GM12878 (cell line): ENCODE results near the gene SLC16A10. TPM values are rescaled to one million over a fixed set of nuclear protein-coding genes. Genes with fewer than 3 reads are reported as not detected.

Source experiments
- ATAC-seq: fragments of 200-7000 bp; cut with Tn5 transposase; 3 replicates; pipeline ENCODE4 v1.9.1; 2020; ENCODE audit warnings: mild to moderate bottlenecking, moderate library complexity
- BruUV-seq: library from RNA; stranded (reverse); fragments of 400-500 nt; replicated peaks from 2 replicates; lab custom pipeline; 2021; lab: Mats Ljungman, UMichigan
- CTCF ChIA-PET: fragments of 300-600 bp; sonication (Branson Sonifier 250); formaldehyde crosslinking; extraction: SDS; loops from one replicate; lab custom pipeline; 2021; ENCODE audit warnings: inconsistent platforms; lab: Yijun Ruan, JAX
- POLR2A ChIA-PET: fragments of 350-600 bp; formaldehyde crosslinking; extraction: SDS; loops from one replicate; lab custom pipeline; 2021; ENCODE audit warnings: inconsistent platforms; lab: Charles Lee
- RAD21 ChIA-PET: fragments of 300-600 bp; sonication (Branson Sonifier 250); formaldehyde crosslinking; loops from one replicate; lab custom pipeline; 2023; ENCODE audit warnings: antibody characterized with exemption; ENCODE audit not compliant: unreplicated experiment; lab: Charles Lee
- SMC1A ChIA-PET: fragments of 300-600 bp; sonication (Branson Sonifier 250); formaldehyde crosslinking; loops from one replicate; lab custom pipeline; 2023; ENCODE audit not compliant: unreplicated experiment, uncharacterized antibody; lab: Charles Lee
- DNase-seq: peaks from one replicate; pipeline ENCODE4 v3.0.0-alpha.2; 2011; ENCODE audit warnings: low read depth, low spot score
- FAIRE-seq: peaks from 3 replicates; lab custom pipeline; 2011; peaks lifted over from hg19 to GRCh38; lab: Jason Lieb, UNC
- H2AFZ ChIP-seq: 2 replicates; pipeline ENCODE4 v1.6.0; 2011; ENCODE audit warnings: low read depth, low read length, control low read depth; ENCODE audit not compliant: control insufficient read depth
- H3K27ac ChIP-seq: 2 replicates; pipeline ENCODE4 v1.5.1; 2011; ENCODE audit warnings: control low read depth; ENCODE audit not compliant: control insufficient read depth, insufficient read depth
- H3K27me3 ChIP-seq, 2 experiments: replicated peaks in 1 of 2; 2 replicates each; pipeline versions ENCODE4 v1.6.0 to v1.6.1; 2011; ENCODE audit warnings: low read length in 1 of 2; ENCODE audit not compliant: control insufficient read depth in 2 of 2, insufficient read depth in 2 of 2
- H3K36me3 ChIP-seq, 2 experiments: 2 replicates each; pipeline ENCODE4 v1.5.1; 2011; ENCODE audit warnings: low read length in 1 of 2; ENCODE audit not compliant: control insufficient read depth in 2 of 2, insufficient read depth in 2 of 2
- H3K4me1 ChIP-seq: 2 replicates; pipeline ENCODE4 v1.6.1; 2011; ENCODE audit warnings: mild to moderate bottlenecking, low read length, moderate library complexity, mixed read lengths; ENCODE audit not compliant: control insufficient read depth, insufficient read depth
- H3K4me2 ChIP-seq: 2 replicates; pipeline ENCODE4 v1.6.0; 2011; ENCODE audit warnings: control low read depth; ENCODE audit not compliant: control insufficient read depth, insufficient read depth
- H3K4me3 ChIP-seq: fragments of 200-600 bp; sonication (generic); 2 replicates; pipeline ENCODE4 v1.5.1; 2016
- H3K79me2 ChIP-seq: 2 replicates; pipeline ENCODE4 v1.6.0; 2011; ENCODE audit warnings: low read length; ENCODE audit not compliant: control insufficient read depth, insufficient read depth
- H3K9ac ChIP-seq: 2 replicates; pipeline ENCODE4 v1.8.0; 2011; ENCODE audit warnings: low read length, control low read depth, mixed read lengths; ENCODE audit not compliant: control insufficient read depth, insufficient read depth
- H3K9me3 ChIP-seq: replicated peaks from 3 replicates; pipeline ENCODE4 v1.5.1; 2011; ENCODE audit warnings: mild to moderate bottlenecking, low read length; ENCODE audit not compliant: control insufficient read depth, insufficient read depth
- H4K20me1 ChIP-seq: 2 replicates; pipeline ENCODE4 v1.6.0; 2011; ENCODE audit not compliant: control insufficient read depth, insufficient read depth
- CBX3 ChIP-seq: fragments of 200-600 bp; sonication (generic); IDR thresholded peaks from 2 replicates; pipeline ENCODE4 v1.6.1; 2016; ENCODE audit warnings: low read depth, borderline replicate concordance
- EP300 ChIP-seq, 2 experiments: fragments of 150-350 bp in 1 of 2; IDR thresholded peaks; 2 replicates each; pipeline ENCODE4 v1.6.1; 2011 to 2012; ENCODE audit warnings: low read depth in 2 of 2, low read length in 2 of 2, borderline replicate concordance in 1 of 2, improper control_type of control experiment in 1 of 2, inconsistent platforms in 1 of 2; ENCODE audit not compliant: control insufficient read depth in 1 of 2
- HCFC1 ChIP-seq: fragments of 150-350 bp; IDR thresholded peaks from 2 replicates; pipeline ENCODE4 v1.6.1; 2014; ENCODE audit warnings: low read length
- IKZF1 ChIP-seq: fragments of 450-650 bp; conservative IDR thresholded peaks from 2 replicates; pipeline ENCODE4 v1.6.1; 2017; ENCODE audit warnings: antibody characterized with exemption, mild to moderate bottlenecking
- IKZF2 ChIP-seq, 2 experiments: fragments of 450-650 bp; IDR thresholded peaks; 2 replicates each; pipeline ENCODE4 v1.6.1; 2017; ENCODE audit warnings: mild to moderate bottlenecking in 2 of 2, moderate library complexity in 2 of 2
- NRF1 ChIP-seq: conservative IDR thresholded peaks from 2 replicates; pipeline ENCODE4 v1.6.1; 2011; ENCODE audit warnings: mild to moderate bottlenecking, low read depth, low read length, improper control_type of control experiment
- RAD51 ChIP-seq: fragments of 450-650 bp; IDR thresholded peaks from 2 replicates; pipeline ENCODE4 v1.6.1; 2016; ENCODE audit warnings: moderate library complexity, mild to moderate bottlenecking, inconsistent platforms
- REST ChIP-seq: IDR thresholded peaks from 2 replicates; pipeline ENCODE4 v1.6.1; 2012; ENCODE audit warnings: mild to moderate bottlenecking, low read depth, low read length
- TCF3 ChIP-seq: IDR thresholded peaks from 2 replicates; pipeline ENCODE4 v1.6.1; 2012; ENCODE audit warnings: low read depth, mild to moderate bottlenecking, low read length, borderline replicate concordance; ENCODE audit not compliant: insufficient read depth
- ZBTB33 ChIP-seq: fragments of 450-650 bp; IDR thresholded peaks from 2 replicates; pipeline ENCODE4 v1.6.1; 2017; ENCODE audit warnings: mild to moderate bottlenecking
- WGBS: methylation state at CpG from one replicate; pipeline ENCODE4 v1.1.6; 2016; ENCODE audit warnings: low lambda C conversion rate; ENCODE audit not compliant: insufficient replicate concordance, insufficient coverage; ENCODE audit errors: missing lambda C conversion rate; 5-methylcytosine and 5-hydroxymethylcytosine counted together
- in situ Hi-C: fragments of 300-500 bp; cut with MboI; formaldehyde crosslinking; loops from 9 replicates; pipeline ENCODE4 v1.14.3; 2018; ENCODE audit warnings: mixed read lengths
- intact Hi-C: fragments of 100-400 bp; cut with micrococcal nuclease; formaldehyde crosslinking; loops from one replicate; pipeline ENCODE4 v1.14.2; 2022; ENCODE audit not compliant: unreplicated experiment
- polyA plus RNA-seq, 11 experiments: library from polyadenylated mRNA; depleted of rRNA in 4 of 11; unstranded in 6 of 11; stranded (reverse) in 5 of 11; fragments of >200 nt; fragmentation: Nextera tagmentation in 4 of 11; fragmentation: Illumina TruSeq in 1 of 11; extraction: Ambion mirVana in 4 of 11; extraction: Trizol in 1 of 11; gene quantifications; 1 replicate in 1 of 11; 2 replicates in 10 of 11; pipeline versions ENCODE4 v1.2.1 to v1.2.3, GENCODE V29; 2011 to 2016; ENCODE audit warnings: inconsistent platforms in 2 of 11, missing spikeins in 2 of 11, low read depth in 1 of 11
- total RNA-seq, 4 experiments: library from RNA; depleted of rRNA in 3 of 4; stranded (reverse); fragments of >200 nt in 3 of 4; fragmentation: Illumina TruSeq in 1 of 4; extraction: Trizol in 1 of 4; gene quantifications; 2 replicates each; pipeline versions ENCODE4 v1.2.1 to v1.2.3, GENCODE V29; 2013 to 2021

SLC16A10 gene
- total and polyA plus RNA-seq, 10 of the 15 experiments (the other 5 are each of a cell fraction or from before 2014, with no cell fraction given): 2.3 to 19.0 (median 8.0) TPM

- DNase-seq (no peak), FAIRE-seq (no peak), ATAC-seq (no peak)
- Histone ChIP-seq H3K9ac (no peak overlapping the region), H4K20me1 (no peaks in the 10 kb centered on the region), H3K36me3 (no peaks in the 10 kb centered on the region), H3K79me2 (no peaks in the 10 kb centered on the region), H3K27me3 (no peaks in the 10 kb centered on the region; a peak in 1 of 4 replicates), H3K4me3 (no peak overlapping the region), H2AFZ (no peak overlapping the region), H3K9me3 (no peaks in the 10 kb centered on the region), H3K4me2 (no peak overlapping the region), H3K4me1 (no peaks in the 10 kb centered on the region), H3K27ac (no peak overlapping the region)
- no TSS peak for BruUV-seq
- in situ Hi-C loops (no loop called here), intact Hi-C loops (no loop called here)
- POLR2A ChIA-PET: no interaction called here
- RAD21 ChIA-PET: interaction anchor here (4.5 kb wide), 2 partner anchors 149 to 197 kb away, joined by 35 to 42 read pairs; no protein-coding TSS in a partner anchor
- SMC1A ChIA-PET: interaction anchor here (0.7 to 3.9 kb wide), 3 partner anchors 149 to 520 kb away, joined by 3 to 33 read pairs (median 3); no protein-coding TSS in a partner anchor
- TF ChIP-seq IKZF2 (IDR thresholded peaks at IDR 0.05) (no peak), IKZF1 (no peak), NRF1 (no peak), ZBTB33 (no peak), EP300 (IDR thresholded peaks at IDR 0.05; ENCODE audit: borderline replicate concordance in 1 of 2, control insufficient read depth in 1 of 2, low read depth in 2 of 2, low read length in 2 of 2) (no peak), RAD51 (no peak), TCF3 (no peak), HCFC1 (no peak), REST (no peak), CBX3 (no peak)
- 29% methylated on average over 4 of the region's 4 CpGs for WGBS
- CTCF ChIA-PET: interaction anchor here (0.6 to 5.2 kb wide), 5 partner anchors 15 to 196 kb away, joined by 3 to 85 read pairs (median 16); no protein-coding TSS in a partner anchor
Measured at GRCh38 chr6:111207141-111207858, 120.0 kb downstream of the SLC16A10 start.
